ENCODE measurements around the gene VWA3A.
"Not testable (repeated sequence)": the region's sequence is repeated elsewhere in the genome, so short reads cannot be mapped to it uniquely, and the experiment has no call there.

VWA3A gene

GRCh38 chr16:22086440-22086839, 5.9 kb upstream of the VWA3A start:
- DNase-seq (ENCODE audit: low spot score): no peak

GRCh38 chr16:22088642-22089041, 3.7 kb upstream of the VWA3A start:
- DNase-seq (ENCODE audit: low spot score): no peak

GRCh38 chr16:22089910-22090309, 2.4 kb upstream of the VWA3A start:
- no peak for DNase-seq (ENCODE audit: low spot score)

GRCh38 chr16:22091721-22092120, 620 bp upstream of the VWA3A start:
- DNase-seq (ENCODE audit: low spot score): no peak

GRCh38 chr16:22093331-22093730, 990 bp downstream of the VWA3A start:
- no peak for DNase-seq (ENCODE audit: low spot score)

- DNase-seq (ENCODE audit: low spot score): no peak
Observed at GRCh38 chr16:22093996-22094395, 1.7 kb downstream of the VWA3A start.

- DNase-seq (ENCODE audit: low spot score): peak; percentile 52
Observed at GRCh38 chr16:22098405-22099255, 6.3 kb downstream of the VWA3A start.

GRCh38 chr16:22099256-22099975, 7.1 kb downstream of the VWA3A start:
- no peak for DNase-seq (ENCODE audit: low spot score)

GRCh38 chr16:22103441-22103840, 11.1 kb downstream of the VWA3A start:
- DNase-seq (ENCODE audit: low spot score): no peak

- no peak for DNase-seq (ENCODE audit: low spot score)
Observed at GRCh38 chr16:22109258-22109898, 17.0 kb downstream of the VWA3A start.

GRCh38 chr16:22111629-22112028, 19.3 kb downstream of the VWA3A start:
- not testable (repeated sequence) for DNase-seq (ENCODE audit: low spot score)

GRCh38 chr16:22116095-22116700, 23.9 kb downstream of the VWA3A start:
- DNase-seq (ENCODE audit: low spot score): no peak

GRCh38 chr16:22117609-22118008, 25.3 kb downstream of the VWA3A start:
- DNase-seq (ENCODE audit: low spot score): peak; percentile 55

- DNase-seq (ENCODE audit: low spot score): no peak
Observed at GRCh38 chr16:22120440-22120839, 28.1 kb downstream of the VWA3A start.

GRCh38 chr16:22122239-22122638, 29.9 kb downstream of the VWA3A start:
- no peak for DNase-seq (ENCODE audit: low spot score)

- DNase-seq (ENCODE audit: low spot score): no peak
Observed at GRCh38 chr16:22123146-22123545, 30.8 kb downstream of the VWA3A start.

- no peak for DNase-seq (ENCODE audit: low spot score)
Observed at GRCh38 chr16:22123759-22124490, 31.6 kb downstream of the VWA3A start.

- no peak for DNase-seq (ENCODE audit: low spot score)
Observed at GRCh38 chr16:22124583-22125284, 32.4 kb downstream of the VWA3A start.

- no peak for DNase-seq (ENCODE audit: low spot score)
Observed at GRCh38 chr16:22126037-22126558, 33.8 kb downstream of the VWA3A start.

GRCh38 chr16:22128537-22128936, 36.2 kb downstream of the VWA3A start:
- DNase-seq (ENCODE audit: low spot score): not testable (repeated sequence)

- DNase-seq (ENCODE audit: low spot score): no peak
Observed at GRCh38 chr16:22130528-22130927, 38.2 kb downstream of the VWA3A start.

Measured in kidney tubule cell (primary cell).